Sigmoid colon (tissue), 7 donors: ENCODE measurements around the gene DCK. TPM values are rescaled to one million over a fixed set of nuclear protein-coding genes. Genes with fewer than 3 reads are reported as not detected.

Experiments
- DNase-seq: peaks from one replicate; pipeline ENCODE4 v3.0.0-alpha.2; 2019
- H3K27ac ChIP-seq, 4 donors: fragments of 200-600 bp; sonication (generic); one replicate each; pipeline ENCODE4 v1.5.1; 2016 to 2019; ENCODE audit warnings: mild to moderate bottlenecking in 1 of 4
- H3K27me3 ChIP-seq, 3 donors: fragments of 200-600 bp; sonication (generic); one replicate each; pipeline ENCODE4 v1.5.1; 2019; ENCODE audit warnings: mild to moderate bottlenecking in 1 of 3
- H3K36me3 ChIP-seq, 4 donors: fragments of 200-600 bp; sonication (generic); one replicate each; pipeline ENCODE4 v1.5.1; 2016 to 2019
- H3K4me1 ChIP-seq, 4 donors: fragments of 200-600 bp; sonication (generic); one replicate each; pipeline ENCODE4 v1.5.1; 2017 to 2019
- H3K4me3 ChIP-seq, 4 donors: fragments of 200-600 bp; sonication (generic); one replicate each; pipeline ENCODE4 v1.5.1; 2017 to 2019; ENCODE audit warnings: mild to moderate bottlenecking in 2 of 4, moderate library complexity in 1 of 4
- H3K9me3 ChIP-seq, 4 donors: fragments of 200-600 bp in 3 of 4; sonication (generic) in 3 of 4; one replicate each; pipeline versions ENCODE4 v1.5.1 to v1.6.1; 2013 to 2019
- CTCF ChIP-seq, 4 experiments: fragments of 450-650 bp in 3 of 4; fragments of 200-600 bp in 1 of 4; IDR thresholded peaks; one replicate each; pipeline ENCODE4 v1.5.1; 2016 to 2019; ENCODE audit warnings: antibody characterized with exemption in 4 of 4, mild to moderate bottlenecking in 3 of 4, moderate library complexity in 2 of 4
- EP300 ChIP-seq, 4 donors: sonication (generic); formaldehyde crosslinking; IDR thresholded peaks; one replicate each; pipeline ENCODE4 v1.6.1; 2017; ENCODE audit warnings: antibody characterized with exemption in 4 of 4
- POLR2A ChIP-seq, 2 donors: fragments of 450-650 bp; IDR thresholded peaks; one replicate each; pipeline ENCODE4 v1.6.1; 2016; ENCODE audit warnings: antibody characterized with exemption in 2 of 2, mild to moderate bottlenecking in 2 of 2, moderate library complexity in 2 of 2
- POLR2AphosphoS5 ChIP-seq, 4 donors: sonication (generic); formaldehyde crosslinking; IDR thresholded peaks; one replicate each; pipeline ENCODE4 v1.6.1; 2017; ENCODE audit warnings: antibody characterized with exemption in 4 of 4
- WGBS, 2 donors: extraction: QIAGEN DNeasy Blood & Tissue Kit; methylation state at CpG; one replicate each; pipeline ENCODE4 v1.1.7; 2013; 5-methylcytosine and 5-hydroxymethylcytosine counted together
- intact Hi-C: fragments of 100-400 bp; cut with DNase I; formaldehyde crosslinking; loops from one replicate; pipeline ENCODE4 v1.15.1; 2023
- polyA plus RNA-seq, 3 donors: library from polyadenylated mRNA; stranded (reverse); fragments of 200-250 nt; gene quantifications; one replicate each; pipeline ENCODE4 v1.2.3, GENCODE V29; 2013
- total RNA-seq, 4 donors: library from RNA; depleted of rRNA; stranded (reverse); fragments of >200 nt; gene quantifications; one replicate each; pipeline ENCODE4 v1.1.0, GENCODE V29; 2016
- donor health status: healthy with polysubstance abuse.
- donor health status: Bipolar disorder and iron deficiency.
- donor health status: healthy.

Gene DCK
- 10 to 100 TPM in 3 of 4 donors, 1 to 10 TPM in 1; 10.0 to 18.5 (median 13.9) TPM for total RNA-seq
- polyA plus RNA-seq: 10 to 100 TPM; 16.8 to 26.0 (median 23.4) TPM

GRCh38 chr4:70993181-70994068 lies at the start of gene DCK:
DCK (plus strand) TSS chr4:70993649; CDS start chr4:70993836, 187 bp downstream.
- TF ChIP-seq EP300 (IDR thresholded peaks at IDR 0.05) (no peak), POLR2A (IDR thresholded peaks at IDR 0.05) (peak; percentile 57 to 70), POLR2AphosphoS5 (IDR thresholded peaks at IDR 0.05) (peak; percentile 55 to 86 (median 76)), CTCF (IDR thresholded peaks at IDR 0.05) (no peak)
- Histone ChIP-seq H3K4me1 (peaks cover 0 to 45% (median 23%) of the 10 kb centered on the region in 4 donors), H3K4me3 (peak within 1 kb of the TSS; percentile 61 to 85 (median 75)), H3K27me3 (no peaks in the 10 kb centered on the region), H3K9me3 (no peaks in the 10 kb centered on the region), H3K27ac (peak within 1 kb of the TSS; percentile 84 to 88 (median 86)), H3K36me3 (peaks cover 0 to 5% (median 0%) of the 10 kb centered on the region in 4 donors)
- WGBS, 2 donors: 1% methylated on average over 74 of the region's 74 CpGs
- intact Hi-C loops: loop anchor here (1.0 to 2.0 kb wide), 2 partner anchors 91 to 155 kb away; partner anchors contain the start of genes GRSF1 and MOB1B
- peak; percentile 93 for DNase-seq

GRCh38 chr4:70945046-70945445 lies 48.4 kb upstream of the DCK start:
- no peak for DNase-seq
- H3K27me3 ChIP-seq: no peaks in the 10 kb centered on the region
- no peak for TF ChIP-seq EP300 (IDR thresholded peaks at IDR 0.05)
- no peak for TF ChIP-seq POLR2A (IDR thresholded peaks at IDR 0.05)
- no peak for TF ChIP-seq CTCF (IDR thresholded peaks at IDR 0.05)
- TF ChIP-seq POLR2AphosphoS5 (IDR thresholded peaks at IDR 0.05): no peak
- no peaks in the 10 kb centered on the region for H3K9me3 ChIP-seq
- peaks cover 0 to 6% (median 0%) of the 10 kb centered on the region in 4 donors for H3K4me1 ChIP-seq
- no peaks in the 10 kb centered on the region for H3K36me3 ChIP-seq
- H3K27ac ChIP-seq: no peak overlapping the region
- 47 to 60% methylated on average over 3 of the region's 3 CpGs for WGBS, 2 donors
- H3K4me3 ChIP-seq: no peak overlapping the region
- intact Hi-C loops: no loop called here

- DNase-seq: no peak
- WGBS, 2 donors: 88 to 90% methylated on average over 3 of the region's 3 CpGs
- TF ChIP-seq CTCF (IDR thresholded peaks at IDR 0.05): no peak
- TF ChIP-seq EP300 (IDR thresholded peaks at IDR 0.05): no peak
- no peak for TF ChIP-seq POLR2A (IDR thresholded peaks at IDR 0.05)
- TF ChIP-seq POLR2AphosphoS5 (IDR thresholded peaks at IDR 0.05): no peak
- H3K4me3 ChIP-seq: no peak overlapping the region
- no peaks in the 10 kb centered on the region for H3K9me3 ChIP-seq
- H3K4me1 ChIP-seq: peaks cover 0 to 6% (median 0%) of the 10 kb centered on the region in 4 donors
- intact Hi-C loops: no loop called here
- H3K27me3 ChIP-seq: no peaks in the 10 kb centered on the region
- no peak overlapping the region for H3K27ac ChIP-seq
- no peaks in the 10 kb centered on the region for H3K36me3 ChIP-seq
Measured at GRCh38 chr4:70945452-70946055, 47.9 kb upstream of the DCK start.

- intact Hi-C loops: no loop called here
- Histone ChIP-seq H3K4me1 (peaks cover 0 to 6% (median 0%) of the 10 kb centered on the region in 4 donors), H3K27me3 (no peaks in the 10 kb centered on the region), H3K27ac (no peak overlapping the region), H3K9me3 (no peaks in the 10 kb centered on the region), H3K4me3 (no peak overlapping the region), H3K36me3 (no peaks in the 10 kb centered on the region)
- WGBS, 2 donors: 78 to 90% methylated on average over 4 of the region's 4 CpGs
- no peak for DNase-seq
- TF ChIP-seq EP300 (IDR thresholded peaks at IDR 0.05): no peak
- no peak for TF ChIP-seq POLR2AphosphoS5 (IDR thresholded peaks at IDR 0.05)
- no peak for TF ChIP-seq POLR2A (IDR thresholded peaks at IDR 0.05)
- no peak for TF ChIP-seq CTCF (IDR thresholded peaks at IDR 0.05)
Measured at GRCh38 chr4:70946939-70947338, 46.5 kb upstream of the DCK start.
